HepG2 (cell line): ENCODE data around the gene PLEKHB1. TPM values are rescaled to one million over a fixed set of nuclear protein-coding genes. Genes with fewer than 3 reads are reported as not detected.

Experiments
- ESRRA ChIP-seq: sonication (generic); formaldehyde crosslinking; IDR thresholded peaks from 2 replicates; pipeline ENCODE4 v1.5.1; 2020; ENCODE audit warnings: mild to moderate bottlenecking, low read depth, missing genetic modification reagents
- FIP1L1 ChIP-seq: fragments of 200-400 bp; formaldehyde crosslinking; IDR thresholded peaks from 2 replicates; pipeline ENCODE4 v1.6.1; 2018; ENCODE audit warnings: low read depth, mild to moderate bottlenecking, low read length, moderate library complexity, borderline replicate concordance; ENCODE audit not compliant: insufficient read depth
- FOXC1 ChIP-seq: sonication (generic); formaldehyde crosslinking; IDR thresholded peaks from 2 replicates; pipeline ENCODE4 v1.8.0; 2022; ENCODE audit warnings: mild to moderate bottlenecking, missing genetic modification reagents, borderline replicate concordance
- GLMP ChIP-seq: sonication (generic); formaldehyde crosslinking; IDR thresholded peaks from 2 replicates; pipeline ENCODE4 v1.9.0; 2021; ENCODE audit warnings: missing genetic modification reagents, mild to moderate bottlenecking, borderline replicate concordance
- KLF12 ChIP-seq: sonication (generic); formaldehyde crosslinking; IDR thresholded peaks from 2 replicates; pipeline ENCODE4 v1.4.0; 2020; ENCODE audit warnings: missing genetic modification reagents, borderline replicate concordance
- LRRFIP1 ChIP-seq: sonication (generic); formaldehyde crosslinking; conservative IDR thresholded peaks from 2 replicates; pipeline ENCODE4 v1.4.0; 2020; ENCODE audit warnings: missing genetic modification reagents
- PAWR ChIP-seq: sonication (generic); formaldehyde crosslinking; IDR thresholded peaks from 2 replicates; pipeline ENCODE4 v1.4.0; 2020; ENCODE audit warnings: missing genetic modification reagents, mild to moderate bottlenecking, borderline replicate concordance
- PAX8 ChIP-seq: sonication (generic); formaldehyde crosslinking; IDR thresholded peaks from 2 replicates; pipeline ENCODE4 v1.8.0; 2022; ENCODE audit warnings: mild to moderate bottlenecking, missing genetic modification reagents, borderline replicate concordance
- RFXAP ChIP-seq: sonication (generic); formaldehyde crosslinking; IDR thresholded peaks from 2 replicates; pipeline ENCODE4 v1.4.0; 2020; ENCODE audit warnings: missing genetic modification reagents, borderline replicate concordance
- RXRB ChIP-seq: IDR thresholded peaks from 2 replicates; pipeline ENCODE4 v1.6.1; 2016; ENCODE audit warnings: borderline replicate concordance, missing genetic modification reagents, missing compliant biosample characterization
- XBP1 ChIP-seq: sonication (generic); formaldehyde crosslinking; IDR thresholded peaks from 2 replicates; pipeline ENCODE4 v1.5.0; 2020; ENCODE audit warnings: missing genetic modification reagents
- ZBED4 ChIP-seq: sonication (generic); formaldehyde crosslinking; IDR thresholded peaks from 2 replicates; pipeline ENCODE4 v1.4.0; 2020; ENCODE audit warnings: missing genetic modification reagents, borderline replicate concordance
- ZIK1 ChIP-seq: sonication (generic); formaldehyde crosslinking; IDR thresholded peaks from 2 replicates; pipeline ENCODE4 v1.5.0; 2020; ENCODE audit warnings: mild to moderate bottlenecking, low read depth, missing genetic modification reagents, borderline replicate concordance
- ZNF33B ChIP-seq: sonication (generic); formaldehyde crosslinking; IDR thresholded peaks from 2 replicates; pipeline ENCODE4 v1.5.1; 2020; ENCODE audit warnings: mild to moderate bottlenecking, missing genetic modification reagents
- ZNF563 ChIP-seq: sonication (generic); formaldehyde crosslinking; IDR thresholded peaks from 2 replicates; pipeline ENCODE4 v1.8.0; 2022; ENCODE audit warnings: mild to moderate bottlenecking, moderate library complexity, missing genetic modification reagents
- ZNF619 ChIP-seq: sonication (generic); formaldehyde crosslinking; IDR thresholded peaks from 2 replicates; pipeline ENCODE4 v1.4.0; 2020; ENCODE audit warnings: mild to moderate bottlenecking, missing genetic modification reagents
- ZNF713 ChIP-seq: sonication (generic); formaldehyde crosslinking; IDR thresholded peaks from 2 replicates; pipeline ENCODE4 v1.4.0; 2020; ENCODE audit warnings: mild to moderate bottlenecking, missing genetic modification reagents
- ZNF790 ChIP-seq: sonication (generic); formaldehyde crosslinking; IDR thresholded peaks from 2 replicates; pipeline ENCODE4 v1.8.0; 2022; ENCODE audit warnings: missing genetic modification reagents, mild to moderate bottlenecking, borderline replicate concordance
- ZSCAN30 ChIP-seq: sonication (generic); formaldehyde crosslinking; IDR thresholded peaks from 2 replicates; pipeline ENCODE4 v1.5.0; 2020; ENCODE audit warnings: mild to moderate bottlenecking, missing genetic modification reagents
- polyA plus RNA-seq, 8 experiments: library from polyadenylated mRNA; depleted of rRNA in 3 of 8; stranded (reverse) in 7 of 8; unstranded in 1 of 8; fragments of >200 nt; fragmentation: Illumina TruSeq in 4 of 8; extraction: Trizol in 4 of 8; gene quantifications; 2 replicates each; pipeline versions ENCODE4 v1.2.1 to v1.2.3, GENCODE V29; 2011 to 2016; ENCODE audit warnings: low read depth in 4 of 8, missing spikeins in 1 of 8, mixed read lengths in 1 of 8; ENCODE audit not compliant: insufficient read depth in 1 of 8
- total RNA-seq, 5 experiments: library from RNA; depleted of rRNA; stranded (reverse); fragments of >200 nt; fragmentation: Illumina TruSeq; extraction: Trizol; gene quantifications; 2 replicates each; pipeline ENCODE4 v1.2.3, GENCODE V29; 2016; ENCODE audit warnings: low read depth in 1 of 5
- TF ChIP-seq, protein P1 (sequence below): fragments of 450-650 bp; IDR thresholded peaks from 2 replicates; pipeline ENCODE4 v1.6.1; 2017

Gene PLEKHB1
- total and polyA plus RNA-seq, 2 of the 13 experiments (the other 11 are each of a cell fraction or from before 2014, with no cell fraction given) = 68.0 to 99.3 TPM

DNA sequence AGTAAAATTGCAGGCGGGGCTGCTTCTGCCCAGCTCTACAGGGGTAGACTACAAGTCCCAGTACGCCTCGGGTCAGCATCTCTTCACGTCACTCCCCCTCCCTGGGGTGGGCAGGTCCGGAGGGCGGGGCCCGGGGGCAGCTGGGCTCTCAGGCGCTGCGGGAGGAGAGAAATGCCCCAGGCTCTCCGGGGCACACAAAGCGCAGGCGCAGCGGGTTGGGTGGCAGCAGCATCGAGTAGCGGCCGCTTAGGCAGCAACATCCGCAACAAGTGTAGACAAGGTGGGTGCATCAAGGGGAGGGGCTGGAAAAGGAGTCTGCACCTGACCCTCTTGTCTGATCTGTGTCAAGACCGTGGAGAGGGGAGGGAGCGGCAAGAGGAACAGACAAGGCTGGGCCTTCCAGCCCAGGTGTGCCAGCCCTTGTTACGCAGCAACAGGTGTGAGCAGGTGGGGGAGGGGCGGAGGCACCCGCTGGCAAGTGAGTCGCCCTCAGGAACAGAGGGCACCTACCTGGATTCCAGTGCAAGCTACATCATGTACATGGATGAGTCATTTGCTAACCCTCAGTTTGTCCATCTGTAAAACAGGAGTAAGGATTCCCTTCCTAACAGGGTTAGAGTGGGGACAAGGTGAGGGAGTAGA is 1.2 kb downstream of the PLEKHB1 start (continued):
- no peak for TF ChIP-seq FOXC1
- no peak for TF ChIP-seq FIP1L1
- TF ChIP-seq ZIK1 (CRISPR knock-in tag) = no peak
- TF ChIP-seq ZNF33B (CRISPR knock-in tag) = no peak
- no peak for TF ChIP-seq ZBED4 (CRISPR knock-in tag)
- TF ChIP-seq RXRB (CRISPR knock-in tag) = 0 out of 2 replicates have a peak, but pooled peaks have one; percentile 20
- no peak for TF ChIP-seq RFXAP (CRISPR knock-in tag)
- no peak for TF ChIP-seq ZNF619 (CRISPR knock-in tag)
- peak; percentile 2; the same call in 1 of the 2 replicates for TF ChIP-seq ZNF790
- no peak for TF ChIP-seq ESRRA (CRISPR knock-in tag)
- TF ChIP-seq PAWR = no peak
- TF ChIP-seq XBP1 (CRISPR knock-in tag) = no peak
- TF ChIP-seq, protein P1, sequence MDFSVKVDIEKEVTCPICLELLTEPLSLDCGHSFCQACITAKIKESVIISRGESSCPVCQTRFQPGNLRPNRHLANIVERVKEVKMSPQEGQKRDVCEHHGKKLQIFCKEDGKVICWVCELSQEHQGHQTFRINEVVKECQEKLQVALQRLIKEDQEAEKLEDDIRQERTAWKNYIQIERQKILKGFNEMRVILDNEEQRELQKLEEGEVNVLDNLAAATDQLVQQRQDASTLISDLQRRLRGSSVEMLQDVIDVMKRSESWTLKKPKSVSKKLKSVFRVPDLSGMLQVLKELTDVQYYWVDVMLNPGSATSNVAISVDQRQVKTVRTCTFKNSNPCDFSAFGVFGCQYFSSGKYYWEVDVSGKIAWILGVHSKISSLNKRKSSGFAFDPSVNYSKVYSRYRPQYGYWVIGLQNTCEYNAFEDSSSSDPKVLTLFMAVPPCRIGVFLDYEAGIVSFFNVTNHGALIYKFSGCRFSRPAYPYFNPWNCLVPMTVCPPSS = no peak
- no peak for TF ChIP-seq ZNF713 (CRISPR knock-in tag)
- no peak for TF ChIP-seq LRRFIP1 (CRISPR knock-in tag)
- TF ChIP-seq PAX8 = no peak
- no peak for TF ChIP-seq KLF12 (CRISPR knock-in tag)
- TF ChIP-seq GLMP (CRISPR knock-in tag) = no peak
- TF ChIP-seq ZNF563 = no peak; the same call in 1 of the 2 replicates
- TF ChIP-seq ZSCAN30 = no peak
